Measurements from ENCODE around the gene TSGA10IP. TPM values are rescaled to one million over a fixed set of nuclear protein-coding genes. Genes with fewer than 3 reads are reported as not detected.
"Not testable (repeated sequence)": the region's sequence is repeated elsewhere in the genome, so short reads cannot be mapped to it uniquely, and the experiment has no call there.

The TSGA10IP gene
- total RNA-seq, 2 donors from 2014 or later = not detected

GRCh38 chr11:65931773-65932557, 13.3 kb upstream of the TSGA10IP start:
- ATAC-seq (no peak), DNase-seq (ENCODE audit: low spot score in 2 of 2) (no peak)
- Mint-ChIP-seq H3K36me3 (no peaks in the 10 kb centered on the region), H3K9me3 (no peaks in the 10 kb centered on the region), H3K27ac (peak overlapping the region in 1 of 2 donors; percentile 49)

- H3K36me3 Mint-ChIP-seq = no peaks in the 10 kb centered on the region
- H3K9me3 Mint-ChIP-seq = no peaks in the 10 kb centered on the region
- ATAC-seq (no peak), DNase-seq (ENCODE audit: low spot score in 2 of 2) (no peak)
- peak overlapping the region in 1 of 2 donors; percentile 49 for H3K27ac Mint-ChIP-seq
These were observed 12.7 kb upstream of the TSGA10IP start for GRCh38 chr11:65932558-65932919.

GRCh38 chr11:65934014-65934413, 11.3 kb upstream of the TSGA10IP start:
- H3K36me3 Mint-ChIP-seq = no peaks in the 10 kb centered on the region
- no peaks in the 10 kb centered on the region for H3K9me3 Mint-ChIP-seq
- ATAC-seq = no peak

GRCh38 chr11:65937766-65938165, 7.5 kb upstream of the TSGA10IP start:
- no peaks in the 10 kb centered on the region for H3K36me3 Mint-ChIP-seq
- no peak overlapping the region for H3K27ac Mint-ChIP-seq
- no peaks in the 10 kb centered on the region for H3K9me3 Mint-ChIP-seq
- ATAC-seq (no peak), DNase-seq (ENCODE audit: low spot score in 2 of 2) (no peak)

More at GRCh38 chr11:65934014-65934413, 11.3 kb upstream of the TSGA10IP start:
- H3K27ac Mint-ChIP-seq = no peak overlapping the region
- DNase-seq (ENCODE audit: low spot score in 2 of 2) = no peak

GRCh38 chr11:65941720-65942310, 3.5 kb upstream of the TSGA10IP start:
- no peak for ATAC-seq
- Mint-ChIP-seq H3K9me3 (no peaks in the 10 kb centered on the region), H3K27ac (peak overlapping the region; percentile 28 to 78), H3K36me3 (no peaks in the 10 kb centered on the region)
- DNase-seq (ENCODE audit: low spot score in 2 of 2) = no peak

- ATAC-seq = no peak
These were observed 2.7 kb upstream of the TSGA10IP start for GRCh38 chr11:65942531-65942930.

GRCh38 chr11:65944191-65944590, 1.1 kb upstream of the TSGA10IP start:
- H3K27ac Mint-ChIP-seq = no peak overlapping the region
- H3K36me3 Mint-ChIP-seq = no peaks in the 10 kb centered on the region
- no peak for DNase-seq (ENCODE audit: low spot score in 2 of 2)
- H3K9me3 Mint-ChIP-seq = no peaks in the 10 kb centered on the region
- ATAC-seq = no peak

More at GRCh38 chr11:65942531-65942930, 2.7 kb upstream of the TSGA10IP start:
- no peak for DNase-seq (ENCODE audit: low spot score in 2 of 2)
- Mint-ChIP-seq H3K9me3 (no peaks in the 10 kb centered on the region), H3K27ac (peak overlapping the region in 1 of 2 donors; percentile 78), H3K36me3 (no peaks in the 10 kb centered on the region)

- no peaks in the 10 kb centered on the region for H3K9me3 Mint-ChIP-seq
- no peaks in the 10 kb centered on the region for H3K36me3 Mint-ChIP-seq
- no peak for ATAC-seq
- no peak overlapping the region for H3K27ac Mint-ChIP-seq
- DNase-seq (ENCODE audit: low spot score in 2 of 2) = no peak
These were observed 513 bp upstream of the TSGA10IP start for GRCh38 chr11:65944767-65945166.

GRCh38 chr11:65945941-65946558, 770 bp downstream of the TSGA10IP start:
- DNase-seq (ENCODE audit: low spot score in 2 of 2) (no peak), ATAC-seq (no peak)
- Mint-ChIP-seq H3K27ac (peak overlapping the region in 1 of 2 donors; percentile 81), H3K9me3 (no peaks in the 10 kb centered on the region), H3K36me3 (no peaks in the 10 kb centered on the region)

GRCh38 chr11:65946655-65947054, 1.4 kb downstream of the TSGA10IP start:
- Mint-ChIP-seq H3K27ac (no peak overlapping the region), H3K36me3 (no peaks in the 10 kb centered on the region), H3K9me3 (no peaks in the 10 kb centered on the region)
- DNase-seq (ENCODE audit: low spot score in 2 of 2) = no peak
- ATAC-seq = no peak

- no peaks in the 10 kb centered on the region for H3K9me3 Mint-ChIP-seq
- ATAC-seq = no peak
- DNase-seq (ENCODE audit: low spot score in 2 of 2) = no peak
- H3K27ac Mint-ChIP-seq = peak overlapping the region in 1 of 2 donors; percentile 85
- H3K36me3 Mint-ChIP-seq = no peaks in the 10 kb centered on the region
These were observed 1.9 kb downstream of the TSGA10IP start for GRCh38 chr11:65947133-65947532.

GRCh38 chr11:65947603-65948125, 2.4 kb downstream of the TSGA10IP start:
- Mint-ChIP-seq H3K9me3 (no peaks in the 10 kb centered on the region), H3K27ac (peak overlapping the region in 1 of 2 donors; percentile 85), H3K36me3 (no peaks in the 10 kb centered on the region)
- ATAC-seq (no peak), DNase-seq (ENCODE audit: low spot score in 2 of 2) (no peak)

GRCh38 chr11:65950711-65951110, 5.4 kb downstream of the TSGA10IP start:
- H3K9me3 Mint-ChIP-seq; ATAC-seq; H3K36me3 Mint-ChIP-seq; DNase-seq (ENCODE audit: low spot score in 2 of 2); H3K27ac Mint-ChIP-seq: not testable (repeated sequence)

GRCh38 chr11:65951641-65952040, 6.4 kb downstream of the TSGA10IP start:
- not testable (repeated sequence) for H3K27ac Mint-ChIP-seq; H3K36me3 Mint-ChIP-seq; H3K9me3 Mint-ChIP-seq; DNase-seq (ENCODE audit: low spot score in 2 of 2); ATAC-seq

- DNase-seq (ENCODE audit: low spot score in 2 of 2) (no peak), ATAC-seq (no peak)
- Mint-ChIP-seq H3K9me3 (no peaks in the 10 kb centered on the region), H3K27ac (no peak overlapping the region), H3K36me3 (no peaks in the 10 kb centered on the region)
These were observed 6.8 kb downstream of the TSGA10IP start for GRCh38 chr11:65952052-65952521.

- H3K9me3 Mint-ChIP-seq = no peaks in the 10 kb centered on the region
- H3K27ac Mint-ChIP-seq = no peak overlapping the region
- DNase-seq (ENCODE audit: low spot score in 2 of 2) (no peak), ATAC-seq (no peak)
- no peaks in the 10 kb centered on the region for H3K36me3 Mint-ChIP-seq
These were observed 8.2 kb downstream of the TSGA10IP start for GRCh38 chr11:65953471-65953870.

- Mint-ChIP-seq H3K36me3 (no peaks in the 10 kb centered on the region), H3K9me3 (no peaks in the 10 kb centered on the region), H3K27ac (no peak overlapping the region)
- DNase-seq (ENCODE audit: low spot score in 2 of 2) (no peak), ATAC-seq (no peak)
These were observed 9.5 kb downstream of the TSGA10IP start for GRCh38 chr11:65954771-65955170.
